GM12874 (cell line): ENCODE results near the gene VGLL4.

Experiments
- TF ChIP-seq, protein P1 (sequence below): IDR thresholded peaks from 2 replicates; pipeline ENCODE4 v1.5.1; 2011; ENCODE audit warnings: low read depth, mild to moderate bottlenecking, control low read depth, low read length, moderate library complexity; ENCODE audit not compliant: insufficient read depth

The VGLL4 gene

DNA sequence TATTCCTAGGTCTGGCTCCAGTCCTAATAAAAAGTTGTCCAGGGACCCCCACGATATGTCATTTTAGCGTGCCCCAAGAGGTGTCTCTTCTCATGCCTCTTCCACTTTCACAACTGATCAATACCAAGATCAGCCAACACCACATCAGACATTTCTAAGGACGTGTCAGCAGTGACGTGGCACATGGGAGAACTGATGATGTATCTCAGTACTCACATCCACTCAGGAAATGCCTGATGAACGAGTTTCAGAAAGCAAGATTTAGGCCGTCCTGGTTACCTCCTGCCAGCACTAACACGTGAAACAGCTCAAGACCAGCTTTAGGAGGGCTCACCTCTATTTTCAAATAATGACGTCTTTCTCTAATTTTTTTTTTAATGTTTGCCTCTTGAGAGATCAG, 19.6 kb downstream of the VGLL4 start:
- TF ChIP-seq, protein P1, sequence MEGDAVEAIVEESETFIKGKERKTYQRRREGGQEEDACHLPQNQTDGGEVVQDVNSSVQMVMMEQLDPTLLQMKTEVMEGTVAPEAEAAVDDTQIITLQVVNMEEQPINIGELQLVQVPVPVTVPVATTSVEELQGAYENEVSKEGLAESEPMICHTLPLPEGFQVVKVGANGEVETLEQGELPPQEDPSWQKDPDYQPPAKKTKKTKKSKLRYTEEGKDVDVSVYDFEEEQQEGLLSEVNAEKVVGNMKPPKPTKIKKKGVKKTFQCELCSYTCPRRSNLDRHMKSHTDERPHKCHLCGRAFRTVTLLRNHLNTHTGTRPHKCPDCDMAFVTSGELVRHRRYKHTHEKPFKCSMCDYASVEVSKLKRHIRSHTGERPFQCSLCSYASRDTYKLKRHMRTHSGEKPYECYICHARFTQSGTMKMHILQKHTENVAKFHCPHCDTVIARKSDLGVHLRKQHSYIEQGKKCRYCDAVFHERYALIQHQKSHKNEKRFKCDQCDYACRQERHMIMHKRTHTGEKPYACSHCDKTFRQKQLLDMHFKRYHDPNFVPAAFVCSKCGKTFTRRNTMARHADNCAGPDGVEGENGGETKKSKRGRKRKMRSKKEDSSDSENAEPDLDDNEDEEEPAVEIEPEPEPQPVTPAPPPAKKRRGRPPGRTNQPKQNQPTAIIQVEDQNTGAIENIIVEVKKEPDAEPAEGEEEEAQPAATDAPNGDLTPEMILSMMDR = no peak

DNA sequence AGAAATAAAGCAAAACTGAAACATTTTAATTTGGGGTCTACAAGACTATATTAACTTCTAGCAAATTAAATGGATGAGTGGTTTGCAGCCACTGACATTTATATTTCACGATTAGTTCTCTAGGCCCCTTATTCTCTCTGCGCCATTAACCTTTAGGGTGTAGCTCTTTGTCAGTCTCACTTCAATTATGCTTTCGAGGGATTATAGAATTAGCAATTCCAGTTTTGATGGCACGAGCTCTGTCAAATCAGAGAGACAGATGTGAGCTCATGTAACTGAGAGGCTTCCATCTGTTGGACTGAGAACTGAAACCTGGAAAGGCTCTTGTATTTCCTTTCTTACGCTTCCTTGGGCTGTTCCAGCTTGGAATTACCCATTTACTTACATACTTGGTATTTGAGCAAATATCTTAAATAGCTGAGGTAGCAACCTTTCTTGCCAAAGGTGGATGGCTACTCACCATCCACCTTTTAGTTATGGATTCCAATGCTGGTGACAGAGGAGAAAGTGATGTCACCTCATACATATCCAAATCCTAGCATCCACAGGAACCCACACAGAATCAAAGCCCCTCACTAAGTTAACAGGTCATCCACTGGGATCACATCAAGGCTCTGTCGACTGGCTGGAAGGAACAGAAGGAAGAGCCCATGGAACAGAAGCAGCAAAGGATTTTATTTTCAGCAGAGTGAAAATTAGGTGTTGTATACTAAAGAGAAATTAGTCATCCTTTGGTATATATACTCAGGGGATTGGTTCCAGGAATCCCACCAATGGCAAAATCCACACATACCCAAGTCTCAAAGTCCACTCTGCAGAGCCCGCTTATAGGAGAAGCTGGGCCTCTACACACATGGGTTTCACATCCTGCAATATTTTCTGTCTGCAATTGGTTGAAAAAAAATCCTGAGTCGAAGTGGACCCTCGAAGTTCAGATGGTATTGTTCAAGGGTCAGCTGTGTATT, 20.8 kb downstream of the VGLL4 start:
- TF ChIP-seq, protein P1 = no peak

DNA sequence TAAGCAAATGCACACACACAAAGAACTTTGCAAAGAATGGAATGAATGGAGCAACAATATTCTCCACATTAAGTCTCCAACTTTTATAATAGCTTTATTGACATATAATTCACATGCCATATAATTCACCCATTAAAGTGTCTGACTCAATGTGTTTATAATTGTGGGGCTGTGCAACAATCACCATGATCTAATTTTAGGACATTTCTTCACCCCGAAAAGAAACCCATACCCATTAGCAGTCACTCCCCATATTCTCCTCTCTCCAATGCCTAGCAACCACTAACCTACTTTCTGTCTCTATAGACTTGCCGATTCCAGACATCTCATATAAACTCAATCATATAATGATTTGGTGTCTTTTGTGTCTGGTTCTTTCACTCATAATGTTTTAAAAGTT, 22.6 kb downstream of the VGLL4 start:
- TF ChIP-seq, protein P1 = no peak

DNA sequence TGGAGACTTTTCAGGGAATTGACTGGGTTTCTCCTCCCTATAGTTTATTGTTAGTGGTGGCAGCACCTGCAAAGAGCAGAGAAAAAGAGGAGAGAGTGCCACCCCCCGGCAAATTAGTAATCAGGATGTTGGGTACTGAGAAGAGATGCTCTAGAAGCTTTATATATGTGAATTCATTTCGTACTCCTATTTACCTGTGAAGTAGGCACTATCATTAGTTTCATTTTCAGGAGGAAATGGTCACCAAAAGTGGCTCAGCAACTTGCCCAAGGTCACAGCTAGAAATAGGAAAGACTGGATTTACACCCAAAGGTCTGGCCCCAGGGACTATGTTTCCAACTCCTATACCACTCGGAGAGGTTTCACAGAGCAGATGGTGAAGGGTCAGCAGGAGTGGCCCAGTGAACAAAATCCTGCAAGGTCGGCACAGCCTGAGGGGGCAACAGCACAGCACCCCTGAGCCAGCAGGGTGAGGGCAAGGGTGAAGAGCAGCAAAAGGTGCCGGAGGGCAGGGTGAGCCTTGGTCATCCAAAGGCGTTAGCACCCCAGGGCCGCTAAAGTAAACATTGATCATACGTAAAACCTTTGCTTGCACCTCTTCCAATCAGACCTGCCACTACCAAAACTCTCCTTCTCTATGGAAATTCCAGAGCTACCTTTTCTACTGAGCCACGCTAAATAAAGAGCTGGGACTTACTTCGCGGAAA, 23.6 kb downstream of the VGLL4 start:
- TF ChIP-seq, protein P1 = no peak

DNA sequence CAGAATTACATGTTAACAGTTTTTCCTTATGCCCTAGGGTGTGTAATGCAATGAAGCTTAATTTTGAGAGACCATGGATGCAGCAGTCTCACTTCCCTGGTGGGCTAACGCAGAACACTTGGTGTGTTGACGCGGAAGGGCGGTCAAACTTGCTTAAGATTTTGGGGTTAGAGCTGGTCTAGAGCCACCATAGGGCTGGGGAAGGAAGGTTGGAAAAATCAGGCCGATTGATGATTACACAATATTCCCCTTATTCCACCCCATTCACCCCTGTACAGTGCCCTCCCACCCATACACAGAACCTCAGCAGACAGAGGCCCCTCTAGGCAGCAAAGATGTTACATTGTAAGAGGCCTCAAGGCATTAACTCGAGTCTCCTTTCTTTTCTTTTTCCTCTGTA, 24.3 kb downstream of the VGLL4 start:
- TF ChIP-seq, protein P1 = no peak

DNA sequence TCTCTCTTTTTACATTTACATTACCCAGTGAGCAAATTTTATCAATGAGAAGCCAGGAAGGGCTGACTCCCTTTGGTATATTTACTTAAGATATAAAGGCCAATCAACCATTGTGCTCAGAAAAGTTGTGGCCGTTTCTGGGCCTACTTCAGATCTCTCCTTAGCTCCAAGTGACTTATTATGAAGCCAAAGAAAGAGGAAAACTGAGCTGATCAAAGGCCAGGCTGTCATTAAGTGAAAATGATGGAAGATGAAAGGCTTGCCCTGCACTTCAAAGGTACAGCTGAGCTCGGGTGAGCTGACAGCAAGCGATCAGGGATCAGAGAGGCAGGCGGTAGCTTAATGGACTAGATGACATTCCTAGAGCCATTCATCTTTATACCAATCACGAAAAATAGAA, 24.8 kb downstream of the VGLL4 start:
- TF ChIP-seq, protein P1 = no peak

DNA sequence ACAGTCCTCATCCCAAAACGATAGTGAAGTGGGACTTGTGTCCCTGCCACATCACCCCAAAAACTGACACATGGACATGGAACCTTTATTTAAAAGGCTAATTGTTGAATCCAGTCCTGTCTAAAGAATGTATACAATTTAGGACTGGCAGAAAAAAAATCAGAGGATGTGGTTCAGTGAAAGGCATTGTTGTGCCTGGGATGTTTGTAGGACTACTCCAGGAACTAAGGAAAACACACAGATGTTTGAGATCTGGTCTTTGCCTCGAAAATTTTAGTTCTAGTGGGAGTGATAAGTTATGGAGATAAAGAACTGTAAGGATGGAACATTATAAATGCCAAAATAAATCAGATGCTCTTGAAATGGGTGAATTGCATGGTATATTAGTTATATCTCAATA, 27.2 kb downstream of the VGLL4 start:
- TF ChIP-seq, protein P1 = no peak
